ENCODE measurements around the gene PCDHGA9. TPM values are rescaled to one million over a fixed set of nuclear protein-coding genes. Genes with fewer than 3 reads are reported as not detected.

Gene PCDHGA9
- total and polyA plus RNA-seq, 2 donors from 2014 or later = 0.54 to 7.6 TPM

- no peak within 1 kb of the TSS for H3K27ac ChIP-seq (ENCODE audit: low read depth in 2 of 2, low read length in 2 of 2)
- intact Hi-C loops (cut with DNase I) = no loop called here
- TF ChIP-seq, protein P1, sequence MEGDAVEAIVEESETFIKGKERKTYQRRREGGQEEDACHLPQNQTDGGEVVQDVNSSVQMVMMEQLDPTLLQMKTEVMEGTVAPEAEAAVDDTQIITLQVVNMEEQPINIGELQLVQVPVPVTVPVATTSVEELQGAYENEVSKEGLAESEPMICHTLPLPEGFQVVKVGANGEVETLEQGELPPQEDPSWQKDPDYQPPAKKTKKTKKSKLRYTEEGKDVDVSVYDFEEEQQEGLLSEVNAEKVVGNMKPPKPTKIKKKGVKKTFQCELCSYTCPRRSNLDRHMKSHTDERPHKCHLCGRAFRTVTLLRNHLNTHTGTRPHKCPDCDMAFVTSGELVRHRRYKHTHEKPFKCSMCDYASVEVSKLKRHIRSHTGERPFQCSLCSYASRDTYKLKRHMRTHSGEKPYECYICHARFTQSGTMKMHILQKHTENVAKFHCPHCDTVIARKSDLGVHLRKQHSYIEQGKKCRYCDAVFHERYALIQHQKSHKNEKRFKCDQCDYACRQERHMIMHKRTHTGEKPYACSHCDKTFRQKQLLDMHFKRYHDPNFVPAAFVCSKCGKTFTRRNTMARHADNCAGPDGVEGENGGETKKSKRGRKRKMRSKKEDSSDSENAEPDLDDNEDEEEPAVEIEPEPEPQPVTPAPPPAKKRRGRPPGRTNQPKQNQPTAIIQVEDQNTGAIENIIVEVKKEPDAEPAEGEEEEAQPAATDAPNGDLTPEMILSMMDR (IDR thresholded peaks at IDR 0.05; ENCODE audit: borderline replicate concordance, extremely low read depth, insufficient read depth) = peak; percentile 18
- H3K27me3 ChIP-seq (ENCODE audit: control insufficient read depth, insufficient read depth, low read length) = no peaks in the 10 kb centered on the region
- no peaks in the 10 kb centered on the region for H3K36me3 ChIP-seq (ENCODE audit: control insufficient read depth in 2 of 3, insufficient read depth in 3 of 3, low read length in 3 of 3)
- H3K4me3 ChIP-seq (ENCODE audit: low read length in 3 of 3) = peak within 1 kb of the TSS; percentile 14 to 43 (median 30)
- no peak for FAIRE-seq
- H3K4me1 ChIP-seq (ENCODE audit: control insufficient read depth in 2 of 3, insufficient read depth in 2 of 3, low read depth in 1 of 3, low read length in 3 of 3) = no peaks in the 10 kb centered on the region
- peaks cover 4 to 60% (median 10%) of the 10 kb centered on the region in 3 donors for H3K9me3 ChIP-seq (ENCODE audit: control insufficient read depth in 2 of 3, insufficient read depth in 1 of 3, low read length in 3 of 3)
- peak within 1 kb of the TSS in 1 of 3 donors; percentile 24 for H3K9ac ChIP-seq (ENCODE audit: low read length in 3 of 3)
- no peak for DNase-seq
Observed at GRCh38 chr5:141382469-141383294, 19.9 kb upstream of the PCDHGA9 start, which contains the start of gene PCDHGA7. Gene PCDHGA7 (plus strand): TSS chr5:141382742. CDS start chr5:141382900, 158 bp downstream.

DNA sequence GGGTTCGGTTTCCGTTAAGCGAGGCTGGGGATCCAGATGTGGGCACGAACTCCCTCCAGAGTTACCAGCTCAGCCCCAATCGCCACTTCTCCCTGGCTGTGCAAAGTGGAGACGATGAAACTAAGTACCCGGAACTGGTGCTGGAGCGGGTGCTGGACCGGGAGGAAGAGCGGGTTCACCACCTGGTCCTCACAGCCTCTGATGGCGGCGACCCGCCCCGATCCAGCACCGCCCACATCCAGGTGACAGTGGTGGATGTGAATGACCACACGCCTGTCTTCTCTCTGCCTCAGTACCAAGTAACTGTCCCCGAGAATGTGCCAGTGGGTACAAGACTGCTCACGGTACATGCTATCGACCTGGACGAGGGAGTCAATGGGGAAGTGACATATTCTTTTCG, 19.2 kb upstream of the PCDHGA9 start:
- intact Hi-C loops (cut with DNase I) = no loop called here
- Histone ChIP-seq H3K27ac (ENCODE audit: low read depth in 2 of 2, low read length in 2 of 2) (no peak overlapping the region), H3K9ac (ENCODE audit: low read length in 3 of 3) (no peak overlapping the region), H3K9me3 (ENCODE audit: control insufficient read depth in 2 of 3, insufficient read depth in 1 of 3, low read length in 3 of 3) (peaks cover 4 to 62% (median 13%) of the 10 kb centered on the region in 3 donors), H3K36me3 (ENCODE audit: control insufficient read depth in 2 of 3, insufficient read depth in 3 of 3, low read length in 3 of 3) (no peaks in the 10 kb centered on the region), H3K4me1 (ENCODE audit: control insufficient read depth in 2 of 3, insufficient read depth in 2 of 3, low read depth in 1 of 3, low read length in 3 of 3) (no peaks in the 10 kb centered on the region), H3K4me3 (ENCODE audit: low read length in 3 of 3) (peak overlapping the region in 2 of 3 donors; percentile 3 to 43), H3K27me3 (ENCODE audit: control insufficient read depth, insufficient read depth, low read length) (no peaks in the 10 kb centered on the region)
- no peak for FAIRE-seq
- TF ChIP-seq, protein P1 (IDR thresholded peaks at IDR 0.05; ENCODE audit: borderline replicate concordance, extremely low read depth, insufficient read depth) = no peak
- no peak for DNase-seq

- TF ChIP-seq, protein P1 (IDR thresholded peaks at IDR 0.05; ENCODE audit: borderline replicate concordance, extremely low read depth, insufficient read depth) = no peak
- no peak overlapping the region for H3K4me3 ChIP-seq (ENCODE audit: low read length in 3 of 3)
- no peak overlapping the region for H3K27ac ChIP-seq (ENCODE audit: low read depth in 2 of 2, low read length in 2 of 2)
- peaks cover 6 to 65% (median 17%) of the 10 kb centered on the region in 3 donors for H3K9me3 ChIP-seq (ENCODE audit: control insufficient read depth in 2 of 3, insufficient read depth in 1 of 3, low read length in 3 of 3)
- FAIRE-seq (no peak), DNase-seq (peak in 1 of 5 donors; percentile 61)
- no peaks in the 10 kb centered on the region for H3K4me1 ChIP-seq (ENCODE audit: control insufficient read depth in 2 of 3, insufficient read depth in 2 of 3, low read depth in 1 of 3, low read length in 3 of 3)
- H3K9ac ChIP-seq (ENCODE audit: low read length in 3 of 3) = no peak overlapping the region
- intact Hi-C loops (cut with DNase I) = no loop called here
- H3K27me3 ChIP-seq (ENCODE audit: control insufficient read depth, insufficient read depth, low read length) = no peaks in the 10 kb centered on the region
- H3K36me3 ChIP-seq (ENCODE audit: control insufficient read depth in 2 of 3, insufficient read depth in 3 of 3, low read length in 3 of 3) = no peaks in the 10 kb centered on the region
Observed at GRCh38 chr5:141384471-141385267, 17.9 kb upstream of the PCDHGA9 start.

Data from kidney (tissue), 14 donors.